Hepatocyte (in vitro differentiated cells): ENCODE results near the gene NPTXR. TPM values are rescaled to one million over a fixed set of nuclear protein-coding genes. Genes with fewer than 3 reads are reported as not detected.

Experiments used
- DNase-seq: peaks from one replicate; pipeline ENCODE4 v3.0.0-alpha.2; 2016; ENCODE audit warnings: low spot score
- H2AFZ ChIP-seq: fragments of 200-600 bp; sonication (generic); 2 replicates; pipeline ENCODE4 v1.6.0; 2016; ENCODE audit warnings: antibody characterized with exemption, mild to moderate bottlenecking
- H3K27ac ChIP-seq: fragments of 200-600 bp; sonication (generic); 2 replicates; pipeline ENCODE4 v1.5.1; 2016; ENCODE audit warnings: mild to moderate bottlenecking
- H3K27me3 ChIP-seq: fragments of 200-600 bp; sonication (generic); 2 replicates; pipeline ENCODE4 v1.6.1; 2016
- H3K36me3 ChIP-seq: fragments of 200-600 bp; sonication (generic); replicated peaks from 2 replicates; pipeline ENCODE4 v1.5.1; 2016; ENCODE audit warnings: low read depth; ENCODE audit not compliant: insufficient read depth
- H3K4me1 ChIP-seq: fragments of 200-600 bp; sonication (generic); 2 replicates; pipeline ENCODE4 v1.5.1; 2016; ENCODE audit warnings: mild to moderate bottlenecking, moderate library complexity; ENCODE audit not compliant: insufficient read depth
- H3K4me2 ChIP-seq: fragments of 200-600 bp; sonication (generic); 2 replicates; pipeline ENCODE4 v1.6.0; 2016
- H3K4me3 ChIP-seq: fragments of 200-600 bp; sonication (generic); 2 replicates; pipeline ENCODE4 v1.5.1; 2016; ENCODE audit warnings: mild to moderate bottlenecking
- H3K79me2 ChIP-seq: fragments of 200-600 bp; sonication (generic); 2 replicates; pipeline ENCODE4 v1.6.0; 2017; ENCODE audit warnings: mild to moderate bottlenecking
- H3K9me2 ChIP-seq: fragments of 200-600 bp; sonication (generic); replicated peaks from 2 replicates; pipeline ENCODE4 v1.6.0; 2017; ENCODE audit warnings: mild to moderate bottlenecking; ENCODE audit not compliant: insufficient read depth
- H3K9me3 ChIP-seq: fragments of 200-600 bp; sonication (generic); 2 replicates; pipeline ENCODE4 v1.5.1; 2016; ENCODE audit warnings: low read depth, mild to moderate bottlenecking
- H4K20me1 ChIP-seq: fragments of 200-600 bp; sonication (generic); 2 replicates; pipeline ENCODE4 v1.6.0; 2016; ENCODE audit warnings: mild to moderate bottlenecking; ENCODE audit not compliant: insufficient read depth, poor library complexity, severe bottlenecking
- CTCF ChIP-seq: fragments of 200-600 bp; sonication (generic); IDR thresholded peaks from 2 replicates; pipeline ENCODE4 v1.5.1; 2016; ENCODE audit warnings: antibody characterized with exemption, mild to moderate bottlenecking; ENCODE audit not compliant: poor library complexity
- EZH2 ChIP-seq: fragments of 200-600 bp; sonication (generic); IDR thresholded peaks from 2 replicates; pipeline ENCODE4 v1.6.1; 2016; ENCODE audit warnings: antibody characterized with exemption, mild to moderate bottlenecking, borderline replicate concordance
- EZH2phosphoT487 ChIP-seq: fragments of 200-600 bp; sonication (generic); IDR thresholded peaks from one replicate; pipeline ENCODE4 v1.6.1; 2018; ENCODE audit warnings: antibody characterized with exemption, mild to moderate bottlenecking, low read depth, moderate library complexity; ENCODE audit not compliant: unreplicated experiment, severe bottlenecking
- WGBS: methylation state at CpG from one replicate; pipeline ENCODE4 v1.1.6; 2016; ENCODE audit warnings: low lambda C conversion rate; ENCODE audit errors: missing lambda C conversion rate; 5-methylcytosine and 5-hydroxymethylcytosine counted together
- polyA plus RNA-seq: library from polyadenylated mRNA; unstranded; fragments of >200 nt; fragmentation: Nextera tagmentation; extraction: Ambion mirVana; gene quantifications from 2 replicates; pipeline ENCODE4 v1.2.1, GENCODE V29; 2016
- total RNA-seq: library from RNA; depleted of rRNA; stranded (reverse); fragments of >200 nt; gene quantifications from 2 replicates; pipeline ENCODE4 v1.2.3, GENCODE V29; 2014

NPTXR gene
- total and polyA plus RNA-seq, 2 experiments from 2014 or later = 3.3 to 3.8 TPM

- Histone ChIP-seq H3K79me2 (peaks cover 30% of the 10 kb centered on the region), H4K20me1 (peaks cover 60% of the 10 kb centered on the region), H2AFZ (no peak overlapping the region), H3K27me3 (no peaks in the 10 kb centered on the region), H3K4me1 (peaks cover 13% of the 10 kb centered on the region), H3K27ac (no peak overlapping the region), H3K4me2 (peak overlapping the region; percentile 37), H3K9me2 (no peaks in the 10 kb centered on the region), H3K9me3 (no peaks in the 10 kb centered on the region), H3K4me3 (no peak overlapping the region), H3K36me3 (no peaks in the 10 kb centered on the region)
- TF ChIP-seq CTCF (no peak), EZH2phosphoT487 (no peak), EZH2 (no peak)
- DNase-seq = peak; percentile 51
- WGBS = 68% methylated on average over 40 of the region's 75 CpGs
These were observed 22.7 kb upstream of the NPTXR start for GRCh38 chr22:38866399-38867123.

- no peak for DNase-seq
- Histone ChIP-seq H3K4me3 (no peak overlapping the region), H3K27me3 (no peaks in the 10 kb centered on the region), H3K79me2 (peaks cover 26% of the 10 kb centered on the region), H3K36me3 (no peaks in the 10 kb centered on the region), H3K9me3 (no peaks in the 10 kb centered on the region), H3K9me2 (no peaks in the 10 kb centered on the region), H3K4me2 (no peak overlapping the region), H3K27ac (no peak overlapping the region), H4K20me1 (peaks cover 60% of the 10 kb centered on the region), H3K4me1 (peaks cover 10% of the 10 kb centered on the region), H2AFZ (no peak overlapping the region)
- no peak for TF ChIP-seq EZH2phosphoT487
- no peak for TF ChIP-seq CTCF
- no peak for TF ChIP-seq EZH2
- WGBS = 66% methylated on average over 7 of the region's 15 CpGs
These were observed 22.2 kb upstream of the NPTXR start for GRCh38 chr22:38866024-38866398.

- Histone ChIP-seq H2AFZ (no peak overlapping the region), H3K9me2 (no peaks in the 10 kb centered on the region), H3K4me3 (no peak overlapping the region), H3K36me3 (no peaks in the 10 kb centered on the region), H3K4me2 (no peak overlapping the region), H3K9me3 (no peaks in the 10 kb centered on the region), H3K4me1 (peaks cover 4% of the 10 kb centered on the region), H3K27ac (no peak overlapping the region), H3K79me2 (peaks cover 20% of the 10 kb centered on the region), H4K20me1 (peaks cover 60% of the 10 kb centered on the region), H3K27me3 (no peaks in the 10 kb centered on the region)
- DNase-seq = peak; percentile 5
- TF ChIP-seq EZH2 (no peak), EZH2phosphoT487 (no peak), CTCF (no peak)
- 95% methylated on average over 20 of the region's 20 CpGs for WGBS
These were observed 21.6 kb upstream of the NPTXR start for GRCh38 chr22:38865201-38866023.
